Fibroblast of peridontal ligament (primary cell): Measurements from ENCODE around the gene PNISR.
A peak's percentile ranks its signal among the peaks of the same experiment; 100 is the strongest.
"Not testable (repeated sequence)": the region's sequence is repeated elsewhere in the genome, so short reads cannot be mapped to it uniquely, and the experiment has no call there.

ENCODE experiments used
- DNase-seq: peaks from one replicate; pipeline ENCODE4 v3.0.0-alpha.2; 2010; ENCODE audit errors: extremely low read depth

The PNISR gene, protein sequence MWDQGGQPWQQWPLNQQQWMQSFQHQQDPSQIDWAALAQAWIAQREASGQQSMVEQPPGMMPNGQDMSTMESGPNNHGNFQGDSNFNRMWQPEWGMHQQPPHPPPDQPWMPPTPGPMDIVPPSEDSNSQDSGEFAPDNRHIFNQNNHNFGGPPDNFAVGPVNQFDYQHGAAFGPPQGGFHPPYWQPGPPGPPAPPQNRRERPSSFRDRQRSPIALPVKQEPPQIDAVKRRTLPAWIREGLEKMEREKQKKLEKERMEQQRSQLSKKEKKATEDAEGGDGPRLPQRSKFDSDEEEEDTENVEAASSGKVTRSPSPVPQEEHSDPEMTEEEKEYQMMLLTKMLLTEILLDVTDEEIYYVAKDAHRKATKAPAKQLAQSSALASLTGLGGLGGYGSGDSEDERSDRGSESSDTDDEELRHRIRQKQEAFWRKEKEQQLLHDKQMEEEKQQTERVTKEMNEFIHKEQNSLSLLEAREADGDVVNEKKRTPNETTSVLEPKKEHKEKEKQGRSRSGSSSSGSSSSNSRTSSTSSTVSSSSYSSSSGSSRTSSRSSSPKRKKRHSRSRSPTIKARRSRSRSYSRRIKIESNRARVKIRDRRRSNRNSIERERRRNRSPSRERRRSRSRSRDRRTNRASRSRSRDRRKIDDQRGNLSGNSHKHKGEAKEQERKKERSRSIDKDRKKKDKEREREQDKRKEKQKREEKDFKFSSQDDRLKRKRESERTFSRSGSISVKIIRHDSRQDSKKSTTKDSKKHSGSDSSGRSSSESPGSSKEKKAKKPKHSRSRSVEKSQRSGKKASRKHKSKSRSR

GRCh38 chr6:99424761-99425646 lies at the start of gene PNISR:
Gene PNISR, minus strand, starts transcription at chr6:99425308. Its CDS starts 10,649 bp downstream, at chr6:99414659.
- peak; percentile 100 for DNase-seq

DNA sequence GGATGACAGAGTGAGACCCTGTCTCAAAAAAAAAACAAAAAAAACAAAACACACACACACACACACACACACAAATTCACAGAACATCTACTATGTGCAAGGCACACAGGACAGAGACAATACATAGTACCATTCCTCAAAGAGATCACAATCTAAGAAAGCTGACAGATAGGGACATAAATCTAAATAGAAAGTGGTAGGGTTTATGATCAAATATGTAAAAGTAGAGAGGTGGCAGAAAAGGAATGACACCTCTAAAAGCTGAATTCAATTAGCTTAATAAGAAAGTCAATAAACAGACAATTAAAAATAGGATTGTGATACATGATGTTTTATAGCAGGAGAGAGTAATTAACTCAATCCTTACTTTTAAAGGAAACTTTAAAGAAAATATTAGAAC lies 48.6 kb upstream of the PNISR start:
- no peak for DNase-seq

GRCh38 chr6:99471638-99472037 lies 46.5 kb upstream of the PNISR start:
- no peak for DNase-seq

DNA sequence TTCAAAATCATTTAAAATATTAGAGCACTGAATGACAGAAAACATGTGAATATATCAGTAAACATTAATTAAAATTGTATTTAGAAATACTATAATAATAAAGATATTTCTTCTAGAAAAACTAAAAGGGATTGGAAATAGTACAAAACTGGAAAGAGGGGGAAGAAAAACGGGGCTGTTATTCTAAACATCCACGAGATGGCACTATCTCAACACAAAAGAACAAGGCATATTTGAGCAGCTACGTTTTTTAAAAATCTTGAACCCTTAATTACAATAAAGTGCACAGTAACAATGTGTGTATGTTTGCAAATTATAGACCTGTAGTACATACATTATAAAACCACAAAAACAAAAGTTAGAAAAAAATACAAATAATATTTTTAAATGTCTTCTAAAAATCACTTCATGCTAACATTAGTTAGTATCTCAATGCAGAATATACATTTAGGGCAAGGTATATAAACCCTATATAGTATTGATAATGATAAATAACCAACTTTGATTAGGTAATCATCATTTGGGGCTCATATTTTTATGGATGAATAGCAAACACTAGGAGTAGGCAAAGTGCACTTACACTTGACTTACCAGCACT lies 42.5 kb upstream of the PNISR start:
- peak; percentile 54 for DNase-seq

DNA sequence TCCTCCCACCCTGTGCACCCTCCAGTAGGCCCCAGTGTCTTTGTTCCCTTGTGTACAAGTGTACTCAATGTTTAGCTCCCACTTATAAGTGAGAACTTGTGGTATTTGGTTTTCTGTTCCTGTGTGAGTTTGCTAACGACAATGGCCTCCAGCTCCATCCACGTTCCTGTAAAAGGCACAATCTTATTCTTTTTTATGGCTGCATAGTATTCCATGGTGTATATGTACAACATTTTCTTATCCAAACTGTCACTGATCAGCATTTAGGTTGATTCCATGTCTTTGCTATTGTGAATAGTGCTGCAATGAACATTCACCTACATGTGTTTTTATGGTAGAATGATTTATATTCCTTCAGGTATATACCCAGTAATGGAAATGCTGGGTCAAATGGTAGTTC lies 34.0 kb upstream of the PNISR start:
- DNase-seq = not testable (repeated sequence)

GRCh38 chr6:99458319-99458718 lies 33.2 kb upstream of the PNISR start:
- DNase-seq = peak; percentile 24

DNA sequence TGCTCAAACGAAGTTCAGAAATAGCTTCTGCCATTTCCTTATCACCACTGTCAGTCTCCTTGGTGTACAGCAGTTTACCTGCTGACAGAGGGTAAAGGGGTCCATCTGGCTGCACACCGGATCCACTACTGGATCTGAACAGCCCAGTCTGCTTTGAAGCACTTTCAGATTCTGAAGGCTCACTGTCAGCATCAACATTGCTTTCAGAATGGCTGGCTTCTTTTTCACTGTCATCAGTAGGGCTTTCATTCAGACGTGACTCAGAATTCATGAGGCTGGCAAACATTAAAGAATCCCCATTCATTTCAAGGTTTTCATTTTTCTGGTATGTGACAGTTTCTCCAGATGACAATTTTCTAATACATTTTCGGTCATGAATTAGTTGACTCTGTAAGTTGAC lies 21.0 kb upstream of the PNISR start:
- no peak for DNase-seq

- DNase-seq = peak; percentile 63
Observed at GRCh38 chr6:99434702-99435530, 9.8 kb upstream of the PNISR start.

DNA sequence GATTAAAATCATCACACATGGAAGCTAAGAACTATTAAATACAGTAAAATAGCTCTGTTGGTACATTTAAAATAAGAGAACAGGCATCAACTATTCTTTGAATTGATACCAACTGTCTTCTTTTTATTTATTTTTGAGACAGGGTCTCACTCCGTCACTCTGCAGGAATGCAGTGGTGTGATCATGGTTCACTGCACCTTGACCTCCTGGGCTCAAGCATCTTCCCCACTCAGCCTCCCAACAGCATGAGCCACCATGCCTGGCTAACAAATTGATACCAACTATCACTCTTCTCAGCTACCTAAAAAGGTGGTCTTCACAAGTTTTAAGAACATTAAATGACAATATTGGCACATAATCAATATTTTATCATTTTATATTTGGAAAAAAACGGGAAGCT lies 7.8 kb upstream of the PNISR start:
- DNase-seq = no peak

- DNase-seq = no peak
Observed at GRCh38 chr6:99431901-99432300, 6.8 kb upstream of the PNISR start.

GRCh38 chr6:99427988-99428387 lies 2.9 kb upstream of the PNISR start:
- DNase-seq = no peak

DNA sequence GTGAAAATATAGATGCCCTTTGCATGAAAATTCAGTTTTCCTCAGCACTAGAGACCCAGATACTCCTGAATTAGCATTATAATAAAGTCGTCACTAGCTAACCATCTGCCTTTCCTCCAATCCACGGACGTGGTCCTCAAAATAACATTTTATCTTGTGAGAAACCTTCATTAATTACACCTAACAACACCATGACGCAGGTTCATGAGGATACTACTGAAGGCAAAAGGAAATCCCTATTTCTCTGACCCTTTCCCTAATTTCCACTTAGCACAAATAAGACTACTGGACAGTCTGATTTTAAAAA lies 1.3 kb upstream of the PNISR start:
- DNase-seq = no peak

DNA sequence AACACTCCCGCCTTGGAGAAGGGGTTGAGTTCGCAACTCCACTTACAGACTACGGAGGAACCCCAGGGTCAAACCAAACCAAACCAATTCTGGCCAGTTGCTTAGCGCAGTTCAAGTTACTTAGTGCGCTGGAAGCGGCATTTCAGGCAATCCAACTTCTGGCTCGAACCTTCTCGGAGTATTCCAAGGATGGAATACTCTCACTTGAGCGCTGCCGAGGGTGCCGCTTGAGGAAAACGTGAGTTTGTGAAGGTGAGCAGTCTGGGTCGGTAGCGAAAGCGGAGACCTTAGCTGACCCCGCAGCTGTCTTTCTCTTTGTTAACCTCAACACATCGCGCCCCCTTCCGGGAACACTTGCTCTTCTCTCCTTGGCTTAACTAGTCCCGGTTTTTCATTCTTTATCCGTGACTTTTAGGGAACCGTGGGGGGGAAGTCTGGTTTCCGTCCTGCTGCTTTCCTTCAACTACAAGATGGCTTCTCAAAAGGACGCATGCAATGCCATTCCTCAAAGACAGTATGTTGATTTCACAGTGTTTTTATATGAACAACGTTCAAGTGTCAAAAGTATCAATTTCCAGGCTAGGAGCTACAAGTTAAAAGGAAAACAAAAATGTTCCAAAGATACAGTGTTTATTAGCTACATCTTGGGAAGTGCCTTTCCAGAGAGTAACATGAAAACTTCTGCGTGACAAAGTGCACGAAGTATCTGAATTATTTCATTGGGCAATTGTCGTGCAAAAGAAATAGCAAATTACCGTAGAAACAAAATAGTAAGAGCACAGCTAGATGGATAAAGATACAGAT lies 741 bp upstream of the PNISR start:
- DNase-seq = peak; percentile 94

DNA sequence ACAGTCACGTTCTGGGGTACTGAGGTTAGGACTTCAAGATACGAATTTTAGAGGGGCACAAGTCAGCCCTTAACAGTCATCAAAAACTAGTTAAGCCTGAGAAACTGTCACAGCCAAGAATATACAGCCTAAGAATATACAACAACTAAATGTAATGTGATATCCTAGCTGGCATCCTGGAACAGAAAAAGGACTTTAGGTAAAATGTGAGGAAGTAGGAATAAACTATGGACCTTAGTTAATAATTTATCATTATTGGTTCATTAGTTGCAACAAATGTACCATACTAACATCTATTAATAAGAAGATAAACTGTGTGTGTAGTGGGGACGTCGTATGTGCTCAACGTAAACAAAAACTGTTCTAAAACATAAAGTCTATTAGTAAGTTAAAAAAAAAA lies 1.1 kb downstream of the PNISR start:
- no peak for DNase-seq

- DNase-seq = no peak
Observed at GRCh38 chr6:99422912-99423311, 2.2 kb downstream of the PNISR start.

DNA sequence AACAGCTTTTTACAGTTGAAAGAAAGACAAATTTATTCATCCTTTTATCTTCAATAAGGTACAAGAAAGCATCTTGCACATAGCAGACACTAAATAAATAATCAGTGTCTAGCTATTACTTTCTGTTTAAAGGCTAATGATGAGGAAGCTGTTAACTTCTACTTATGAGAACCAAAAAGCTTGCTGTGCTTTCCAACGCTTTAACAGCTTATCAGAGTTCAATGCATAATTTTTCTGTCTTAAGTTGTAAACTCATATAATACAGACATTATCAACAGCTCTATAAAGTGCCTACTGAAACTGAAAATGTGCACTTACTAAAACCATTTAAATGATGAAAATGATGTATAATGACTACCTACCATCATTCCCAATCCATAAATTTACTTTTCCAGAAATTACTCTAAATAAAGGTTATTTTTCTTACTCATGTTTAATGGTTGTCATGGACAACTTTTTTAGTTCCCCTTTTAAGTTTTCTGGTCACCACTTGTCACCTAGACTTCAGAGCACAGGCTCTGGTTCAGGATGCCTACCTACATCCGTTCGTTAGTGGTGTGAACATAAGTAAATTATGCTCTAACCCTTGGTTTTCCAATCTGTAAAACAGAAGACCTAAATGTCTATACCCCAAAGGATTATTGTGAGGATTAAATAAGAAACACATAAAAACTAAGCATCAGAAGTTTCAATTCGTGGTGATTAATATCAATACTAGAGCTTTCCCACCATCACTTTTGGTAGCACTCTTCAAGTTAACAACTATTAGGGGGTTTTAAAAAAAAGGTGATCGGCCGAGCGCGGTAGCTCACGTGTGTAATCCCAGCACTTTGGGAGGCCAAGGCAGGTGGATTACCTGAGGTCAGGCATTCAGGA lies 8.0 kb downstream of the PNISR start:
- no peak for DNase-seq

DNA sequence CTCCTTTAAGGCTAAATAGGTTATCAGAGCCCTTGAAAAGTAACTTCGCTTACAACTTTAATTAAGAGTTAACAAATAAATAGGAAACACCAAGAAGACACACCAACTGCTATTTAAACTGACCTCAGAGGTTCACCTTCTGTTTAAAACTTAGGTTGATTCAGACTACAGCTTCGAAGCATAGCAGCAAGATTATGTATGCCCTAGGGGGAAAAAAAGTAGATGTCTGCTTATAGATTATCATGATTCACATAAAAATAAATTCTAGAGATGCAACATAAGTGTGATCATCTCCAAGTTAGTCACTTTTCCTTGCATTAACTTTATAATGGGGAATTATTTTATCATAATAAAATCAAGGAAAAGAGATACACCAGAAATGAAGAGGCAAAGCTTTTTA lies 8.9 kb downstream of the PNISR start:
- DNase-seq = no peak

DNA sequence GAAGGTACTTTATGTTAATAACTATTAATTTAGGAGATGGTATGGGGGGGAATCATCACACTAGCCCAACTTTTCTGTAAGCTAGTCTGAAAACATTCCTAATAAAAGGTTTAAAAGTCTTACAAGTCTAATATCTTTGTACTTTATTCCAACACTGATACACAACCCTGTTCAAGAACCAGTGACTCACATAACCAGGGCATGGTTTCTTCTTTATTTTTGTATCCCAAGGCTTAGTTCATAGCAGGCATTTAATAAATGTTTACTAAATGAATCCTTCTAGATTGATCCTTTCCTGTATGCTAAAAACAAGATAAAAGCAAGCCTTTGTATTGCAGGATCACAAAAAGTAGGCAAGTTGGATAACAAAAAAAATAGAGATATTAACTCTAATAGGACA lies 9.7 kb downstream of the PNISR start:
- DNase-seq = no peak

DNA sequence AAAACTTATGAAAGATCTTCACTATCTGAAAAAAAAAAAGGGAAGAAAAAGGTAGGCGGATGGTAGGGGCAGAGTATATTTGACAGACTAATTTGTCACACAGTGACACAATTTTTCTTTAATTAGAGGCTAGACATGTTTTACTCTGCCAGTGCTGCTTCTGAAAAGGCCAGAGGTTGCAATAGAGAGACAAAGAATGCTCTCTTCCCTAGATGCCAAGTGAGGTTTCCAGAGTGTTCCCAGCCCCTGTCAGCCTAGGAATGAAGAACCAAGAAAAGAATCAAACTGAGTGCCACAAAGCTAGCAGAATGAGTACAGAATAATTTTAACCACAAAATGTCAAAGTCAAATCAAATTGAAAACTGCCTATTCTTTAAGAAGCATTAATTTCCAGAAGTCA lies 13.0 kb downstream of the PNISR start:
- DNase-seq = no peak
